ENCODE measurements around the gene SPEG. TPM values are rescaled to one million over a fixed set of nuclear protein-coding genes. Genes with fewer than 3 reads are reported as not detected.

The SPEG gene
- total RNA-seq, 6 experiments from 2014 or later: 0.24 to 1.5 (median 0.48) TPM

DNA sequence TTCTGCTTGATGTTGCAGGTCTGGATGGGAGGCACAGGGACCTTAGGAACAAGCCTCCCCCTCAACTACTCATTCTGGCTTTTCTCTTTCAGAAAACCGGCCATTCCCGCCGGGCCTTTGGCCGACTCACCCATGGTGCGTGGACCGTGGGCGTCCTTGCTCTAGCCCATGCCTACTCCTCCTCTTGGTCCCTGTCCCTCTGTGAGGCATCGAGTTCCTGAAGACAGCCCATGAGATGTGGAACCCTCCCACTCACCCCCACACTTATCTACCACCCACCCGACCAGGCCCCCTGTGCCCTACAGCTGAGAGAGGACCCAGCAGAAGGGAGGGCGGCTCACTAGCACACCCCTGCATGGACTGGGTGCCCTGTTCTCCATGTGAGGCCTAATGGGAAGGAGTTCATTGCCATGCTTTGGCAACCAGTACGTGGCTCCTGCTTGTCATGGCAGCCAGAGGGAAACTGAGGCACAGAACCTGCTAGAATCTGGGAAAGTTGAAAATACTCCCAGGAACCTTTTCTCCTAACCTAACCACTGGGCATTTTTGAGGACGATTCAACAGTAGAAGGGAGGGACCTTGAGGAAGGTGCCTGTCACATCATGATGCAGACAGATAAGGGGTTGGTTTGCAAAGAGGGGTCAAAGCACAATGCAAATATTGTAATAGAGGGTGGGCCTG is 8.5 kb downstream of the SPEG start:
- Histone ChIP-seq H3K4me1 (peaks cover 0 to 3% (median 0%) of the 10 kb centered on the region in 4 donors), H3K36me3 (no peaks in the 10 kb centered on the region), H3K27me3 (peaks cover 0 to 8% of the 10 kb centered on the region in 2 donors), H3K27ac (no peak overlapping the region), H3K4me3 (no peak overlapping the region), H3K9me3 (no peaks in the 10 kb centered on the region)
- TF ChIP-seq POLR2A (IDR thresholded peaks at IDR 0.05) (no peak), CTCF (IDR thresholded peaks at IDR 0.05) (no peak)
- DNase-seq: no peak
- intact Hi-C loops (cut with DNase I): no loop called here
- no peak for ATAC-seq
- WGBS (ENCODE audit: insufficient coverage, low coverage, low lambda C conversion rate, missing lambda C conversion rate): 65% methylated on average over 7 of the region's 12 CpGs

- ATAC-seq: no peak
- no peak for DNase-seq
- Histone ChIP-seq H3K27ac (no peak overlapping the region), H3K36me3 (no peaks in the 10 kb centered on the region), H3K4me3 (no peak overlapping the region), H3K9me3 (no peaks in the 10 kb centered on the region), H3K4me1 (peaks cover 0 to 3% (median 0%) of the 10 kb centered on the region in 4 donors), H3K27me3 (peaks cover 0 to 8% of the 10 kb centered on the region in 2 donors)
- TF ChIP-seq POLR2A (IDR thresholded peaks at IDR 0.05): no peak
- TF ChIP-seq CTCF (IDR thresholded peaks at IDR 0.05): no peak
- 27% methylated on average over 3 of the region's 3 CpGs for WGBS (ENCODE audit: insufficient coverage, low coverage, low lambda C conversion rate, missing lambda C conversion rate)
- intact Hi-C loops (cut with DNase I): no loop called here
Measured at GRCh38 chr2:219443697-219444023, 9.0 kb downstream of the SPEG start.

- Histone ChIP-seq H3K36me3 (no peaks in the 10 kb centered on the region), H3K4me3 (no peak overlapping the region), H3K9me3 (no peaks in the 10 kb centered on the region), H3K27me3 (peaks cover 0 to 8% of the 10 kb centered on the region in 2 donors), H3K27ac (no peak overlapping the region), H3K4me1 (peaks cover 0 to 3% (median 0%) of the 10 kb centered on the region in 4 donors)
- TF ChIP-seq POLR2A (IDR thresholded peaks at IDR 0.05): no peak
- TF ChIP-seq CTCF (IDR thresholded peaks at IDR 0.05): no peak
- ATAC-seq (no peak), DNase-seq (no peak)
- intact Hi-C loops (cut with DNase I): no loop called here
- WGBS (ENCODE audit: insufficient coverage, low coverage, low lambda C conversion rate, missing lambda C conversion rate): no CpG with 5 or more reads among the region's 23 CpGs
Measured at GRCh38 chr2:219444566-219445091, 10.0 kb downstream of the SPEG start.

- Histone ChIP-seq H3K27me3 (peaks cover 0 to 8% of the 10 kb centered on the region in 2 donors), H3K9me3 (no peaks in the 10 kb centered on the region)
- intact Hi-C loops (cut with DNase I): no loop called here
Measured at GRCh38 chr2:219445220-219445640, 10.6 kb downstream of the SPEG start.

More at GRCh38 chr2:219445220-219445640, 10.6 kb downstream of the SPEG start:
- WGBS (ENCODE audit: insufficient coverage, low coverage, low lambda C conversion rate, missing lambda C conversion rate): 50% methylated on average over 5 of the region's 5 CpGs
- H3K4me1 ChIP-seq: peaks cover 0 to 3% (median 0%) of the 10 kb centered on the region in 4 donors
- no peak for ATAC-seq
- H3K27ac ChIP-seq: no peak overlapping the region
- TF ChIP-seq CTCF (IDR thresholded peaks at IDR 0.05) (no peak), POLR2A (IDR thresholded peaks at IDR 0.05) (no peak)
- no peak overlapping the region for H3K4me3 ChIP-seq
- no peak for DNase-seq
- H3K36me3 ChIP-seq: no peaks in the 10 kb centered on the region

Measured in right lobe of liver (tissue), 6 donors.